GM18505 (cell line): ENCODE measurements around the gene DNAJC19.
A peak's percentile ranks its signal among the peaks of the same experiment; 100 is the strongest.
"Not testable (repeated sequence)": the region's sequence is repeated elsewhere in the genome, so short reads cannot be mapped to it uniquely, and the experiment has no call there.

Source experiments
- ATAC-seq: cut with Tn5 transposase; IDR thresholded peaks from one replicate; pipeline ENCODE4 v1.9.1; 2021; ENCODE audit not compliant: unreplicated experiment
- POLR2A ChIP-seq: IDR thresholded peaks from 4 replicates; pipeline ENCODE4 v1.6.1; 2011; ENCODE audit warnings: borderline replicate concordance; ENCODE audit not compliant: insufficient read depth, insufficient read length; ENCODE audit errors: extremely low read depth

The DNAJC19 gene

DNA sequence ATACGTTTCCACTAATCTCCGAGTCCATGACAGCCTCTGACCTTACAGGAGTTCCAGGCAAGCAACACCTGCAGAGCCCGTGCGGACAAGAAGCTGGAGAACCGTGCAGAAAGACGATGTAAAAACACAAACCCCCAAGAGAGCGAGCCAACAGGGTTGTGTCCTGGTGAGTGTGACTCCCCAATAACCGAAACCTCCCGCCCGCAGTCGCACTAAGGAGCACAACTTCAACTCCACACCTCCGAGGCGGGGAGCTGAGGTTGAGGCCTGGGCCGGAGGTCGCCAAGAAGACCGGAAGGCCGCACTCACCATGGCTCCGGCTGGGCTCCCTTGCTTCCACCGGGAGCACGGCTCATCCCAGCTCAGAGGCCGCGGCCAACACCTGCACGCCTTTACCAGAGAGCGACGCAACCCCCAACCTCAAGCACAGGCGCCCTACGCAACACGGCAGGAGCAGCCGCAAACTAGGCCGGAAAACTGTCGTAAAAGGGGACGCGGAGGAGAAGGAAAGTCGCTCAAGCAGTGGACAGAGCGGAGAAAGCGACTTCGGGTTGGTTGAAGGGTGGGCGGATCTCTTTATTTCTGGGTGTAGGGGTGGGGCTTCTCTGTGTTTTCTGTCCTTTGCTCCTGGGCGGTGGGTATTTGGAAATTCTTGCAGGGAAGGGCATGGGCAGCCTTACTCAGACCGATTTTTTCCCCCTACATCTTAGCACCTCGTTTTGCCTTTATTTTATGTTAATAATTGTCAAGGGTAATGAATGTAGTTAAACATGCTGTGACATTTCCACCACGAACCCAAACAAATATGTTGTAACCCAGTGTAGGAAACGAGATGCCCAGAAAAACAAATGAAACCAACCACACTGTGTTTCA lies at the start of gene DNAJC19:
TSS of gene DNAJC19 (minus strand) at position 446 of the 873 bp plus-strand sequence. CDS start at position 312, 134 bp downstream.
- peak; percentile 91 for TF ChIP-seq POLR2A
- ATAC-seq: peak; percentile 96

DNA sequence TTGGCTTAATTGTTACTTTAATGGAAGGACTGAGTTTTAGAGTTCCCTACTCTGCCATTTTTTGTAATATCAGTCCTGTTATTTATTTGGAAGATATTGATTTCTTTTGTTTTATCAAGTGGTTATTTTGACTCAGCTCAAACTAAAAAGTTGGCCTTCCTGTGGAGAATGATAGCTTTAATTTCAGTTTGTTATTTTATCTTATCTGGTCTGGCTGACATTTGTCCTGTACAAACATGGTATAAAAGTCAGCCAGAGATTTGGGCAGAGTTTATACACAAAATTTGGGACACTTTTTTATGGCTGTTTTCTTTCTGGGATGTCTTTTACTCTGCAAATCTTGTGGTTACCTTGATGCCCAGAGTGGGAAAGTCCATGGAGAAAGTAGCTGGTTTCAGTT lies 41.4 kb upstream of the DNAJC19 start:
- no peak for ATAC-seq

DNA sequence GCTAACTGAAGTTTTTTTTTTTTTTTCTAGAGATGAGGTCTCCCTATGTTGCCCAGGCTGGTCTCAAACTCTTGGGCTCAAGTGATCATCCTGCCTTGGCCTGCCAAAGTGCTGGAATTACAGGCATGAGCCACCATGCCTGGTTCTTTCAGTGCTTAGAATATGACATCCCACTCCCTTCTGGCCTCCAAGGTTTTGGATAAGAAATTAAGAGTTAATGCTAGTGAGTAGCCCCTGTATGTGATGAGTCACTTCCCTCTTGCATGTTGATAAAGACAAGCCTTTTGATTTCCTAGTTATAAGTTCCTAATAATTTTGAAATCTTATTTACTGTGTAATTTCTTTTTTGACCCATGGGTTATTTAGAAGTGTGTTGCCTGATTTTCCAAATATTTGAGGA lies 35.7 kb upstream of the DNAJC19 start:
- ATAC-seq: no peak
- no peak for TF ChIP-seq POLR2A

More for the DNA sequence above, 41.4 kb upstream of the DNAJC19 start:
- TF ChIP-seq POLR2A: no peak

DNA sequence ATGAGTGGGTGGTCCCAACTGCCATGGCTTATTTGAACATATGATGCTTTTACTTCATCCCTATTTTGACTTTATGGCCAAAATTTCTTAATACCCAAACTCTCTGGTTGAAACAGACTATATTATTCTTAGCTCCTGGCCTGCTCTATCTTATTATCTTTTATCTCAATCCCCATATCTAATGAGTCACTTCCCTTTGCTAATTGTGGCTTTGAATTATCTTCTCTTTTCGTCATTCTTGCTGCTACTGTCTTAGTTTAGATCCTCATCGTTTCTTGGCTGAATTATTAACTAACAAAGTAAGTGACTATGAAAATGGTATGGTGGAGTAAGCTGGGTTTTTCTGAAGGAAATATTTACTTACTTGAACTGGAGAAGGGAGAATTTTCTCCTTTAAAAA lies 28.2 kb upstream of the DNAJC19 start:
- no peak for ATAC-seq
- no peak for TF ChIP-seq POLR2A

GRCh38 chr3:181009225-181009624 lies 19.7 kb upstream of the DNAJC19 start:
- no peak for TF ChIP-seq POLR2A
- ATAC-seq: no peak

DNA sequence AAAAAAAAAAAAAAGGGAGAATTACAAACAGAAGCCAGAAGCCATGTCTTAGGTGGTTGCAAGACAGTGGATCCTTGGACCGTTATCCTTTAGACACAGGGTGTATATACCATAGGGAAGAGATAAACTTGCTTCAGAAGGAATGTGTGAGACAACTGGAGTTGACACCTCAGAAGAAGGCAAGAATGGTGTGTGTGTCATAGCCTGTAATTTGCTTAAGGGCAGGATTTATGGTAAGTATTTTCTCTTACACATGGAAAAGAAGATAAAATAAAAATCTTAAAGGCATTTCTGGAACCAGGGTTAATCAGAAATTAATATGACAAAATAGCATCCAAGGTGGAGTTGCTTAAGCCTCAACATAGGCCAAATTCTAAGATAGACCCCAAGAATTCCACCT lies 19.3 kb upstream of the DNAJC19 start:
- TF ChIP-seq POLR2A: no peak
- ATAC-seq: no peak

DNA sequence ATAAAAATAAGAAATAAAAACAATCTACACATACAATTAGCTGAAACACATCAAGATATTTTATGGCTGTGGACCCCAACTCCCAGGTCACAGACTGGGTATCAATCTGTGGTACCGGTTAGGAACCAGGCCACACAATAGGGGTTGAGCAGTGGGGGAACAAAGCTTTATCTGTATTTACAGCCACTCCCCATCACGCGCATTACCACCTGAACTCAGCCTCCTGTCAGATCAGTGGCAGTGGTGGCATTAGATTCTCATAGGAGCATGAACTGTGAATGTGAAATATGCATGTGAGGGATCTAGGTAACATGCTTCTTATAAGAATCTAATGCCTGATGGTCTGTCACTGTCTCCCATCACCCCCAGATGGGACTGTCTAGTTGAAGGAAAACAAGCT lies 17.7 kb upstream of the DNAJC19 start:
- no peak for ATAC-seq
- TF ChIP-seq POLR2A: no peak

DNA sequence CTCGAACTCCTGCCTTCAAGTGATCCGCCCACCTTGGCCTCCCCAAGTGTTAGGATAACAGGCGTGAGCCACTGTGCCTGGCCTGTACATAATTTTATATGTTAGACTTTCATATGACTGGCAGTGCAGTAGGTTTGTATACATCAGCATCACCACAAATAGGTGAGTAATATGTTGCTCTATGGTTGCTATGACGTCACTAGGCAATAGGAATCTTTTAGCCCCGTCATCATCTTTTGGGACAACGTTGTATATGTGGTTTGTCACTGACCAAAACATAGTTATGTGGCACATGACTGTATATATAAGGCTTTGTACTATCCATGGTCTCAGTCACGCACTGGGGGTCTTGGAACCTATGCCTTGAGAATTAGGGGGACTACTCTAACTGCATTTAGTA lies 17.0 kb upstream of the DNAJC19 start:
- no peak for TF ChIP-seq POLR2A
- ATAC-seq: no peak

DNA sequence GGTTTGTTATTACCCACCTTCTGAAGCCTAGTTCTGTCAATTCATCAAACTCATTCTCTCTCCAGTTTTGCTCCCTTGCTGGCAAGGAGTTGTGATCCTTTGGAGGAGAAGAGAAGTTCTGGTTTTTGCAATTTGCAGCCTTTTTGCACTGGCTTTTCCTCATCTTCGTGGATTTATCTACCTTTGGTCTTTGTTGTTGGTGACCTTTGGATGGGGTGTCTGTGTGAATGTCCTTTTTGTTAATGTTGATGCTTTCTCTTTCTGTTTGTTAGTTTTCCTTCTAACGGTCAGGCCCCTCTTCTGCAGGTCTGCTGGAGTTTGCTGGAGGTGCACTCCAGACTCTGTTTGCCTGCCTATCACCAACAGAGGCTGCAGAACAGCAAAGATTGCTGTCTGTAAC lies 13.9 kb upstream of the DNAJC19 start:
- ATAC-seq: not testable (repeated sequence)

DNA sequence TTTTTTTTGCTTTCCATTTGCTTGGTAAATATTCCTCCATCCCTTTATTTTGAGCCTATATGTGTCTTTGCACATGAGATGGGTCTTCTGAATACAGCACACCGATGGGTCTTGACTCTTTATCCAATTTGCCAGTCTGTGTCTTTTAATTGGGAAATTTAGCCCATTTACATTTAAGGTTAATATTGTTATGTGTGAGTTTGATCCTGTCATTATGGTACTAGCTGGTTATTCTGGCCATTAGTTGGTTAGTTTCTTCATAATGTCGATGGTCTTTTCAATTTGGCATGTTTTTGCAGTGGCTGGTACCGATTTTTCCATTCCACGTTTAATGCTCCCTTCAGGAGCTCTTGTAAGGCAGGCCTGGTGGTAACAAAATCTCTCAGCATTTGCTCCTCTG lies 12.8 kb upstream of the DNAJC19 start:
- ATAC-seq: not testable (repeated sequence)

DNA sequence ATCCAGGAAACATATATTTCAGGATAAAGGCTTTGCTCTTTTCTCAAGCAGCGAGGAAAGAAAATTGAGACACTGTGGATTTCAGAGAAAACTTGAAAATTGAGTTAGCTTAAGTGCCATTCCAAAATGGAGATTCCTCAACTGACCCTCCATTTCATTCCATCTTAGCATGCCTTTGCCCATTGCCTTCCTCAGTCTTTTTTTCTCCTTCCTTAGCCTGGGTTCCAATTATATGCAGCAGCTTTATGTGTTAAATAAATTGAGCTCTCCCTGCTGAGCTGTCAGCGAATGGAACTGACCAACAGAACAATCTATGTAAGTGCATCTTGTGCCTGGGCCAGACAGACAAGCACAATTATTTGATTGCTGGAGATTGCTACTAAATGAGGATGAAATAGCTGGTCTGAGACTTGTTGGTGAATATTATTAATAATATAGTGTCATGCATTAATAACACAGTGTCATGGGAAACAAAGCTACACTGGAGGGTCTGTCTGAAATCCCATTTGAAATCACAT lies 6.9 kb upstream of the DNAJC19 start:
- no peak for TF ChIP-seq POLR2A
- no peak for ATAC-seq

DNA sequence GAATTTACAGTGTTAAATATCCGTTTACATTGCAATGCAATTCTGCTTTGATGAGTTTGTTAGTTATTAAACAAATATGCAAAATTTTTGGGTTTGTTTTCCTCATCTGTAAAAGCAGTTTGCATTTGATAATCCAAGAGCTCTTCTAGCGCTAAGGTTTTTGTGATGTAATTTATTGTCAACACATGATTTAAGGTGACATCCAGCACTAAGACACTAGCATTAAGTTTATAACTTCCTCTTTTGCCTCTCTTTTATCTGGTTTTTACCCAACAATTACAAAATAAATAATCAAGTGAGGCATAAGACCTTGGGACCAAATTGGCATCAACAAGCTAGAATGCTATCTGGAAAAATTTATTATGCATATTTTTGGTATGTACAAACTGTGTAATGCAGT lies 969 bp upstream of the DNAJC19 start:
- ATAC-seq: no peak
- no peak for TF ChIP-seq POLR2A

DNA sequence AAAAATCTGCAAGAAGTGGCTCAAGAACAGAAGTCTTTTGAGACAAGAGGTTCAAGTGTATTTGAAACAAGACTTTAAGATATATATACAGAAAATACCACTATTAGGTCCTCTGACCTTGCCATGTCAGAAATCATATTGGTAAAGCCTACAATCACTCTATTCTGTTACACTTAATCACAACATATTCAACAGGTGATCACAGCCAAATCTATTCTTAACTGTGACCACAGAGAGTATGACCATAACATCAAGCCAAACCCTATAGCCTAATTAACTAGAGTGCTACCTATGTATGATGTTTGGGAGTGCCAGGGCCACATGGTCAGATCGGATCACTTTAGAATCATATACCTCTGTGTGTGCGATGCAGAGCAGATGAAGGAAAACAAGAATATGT lies 2.2 kb downstream of the DNAJC19 start:
- no peak for TF ChIP-seq POLR2A
- no peak for ATAC-seq

GRCh38 chr3:180986366-180986765 lies 3.2 kb downstream of the DNAJC19 start:
- not testable (repeated sequence) for ATAC-seq

- no peak for TF ChIP-seq POLR2A
- ATAC-seq: no peak
Measured at GRCh38 chr3:180983136-180983535, 6.4 kb downstream of the DNAJC19 start.
